ENCODE measurements around the gene C1GALT1.

C1GALT1 gene

GRCh38 chr7:7237201-7237977, 55.0 kb downstream of the C1GALT1 start:
- H3K27me3 ChIP-seq (ENCODE audit: insufficient read depth, low read length, poor library complexity): no peaks in the 10 kb centered on the region
- H3K27ac ChIP-seq (ENCODE audit: low read length): no peak overlapping the region
- peaks cover 3% of the 10 kb centered on the region; the same call in 1 of the 2 replicates for H4K20me1 ChIP-seq (ENCODE audit: insufficient read depth, low read length)
- H2AFZ ChIP-seq (ENCODE audit: low read depth, low read length): no peak overlapping the region
- no peak overlapping the region for H3K4me2 ChIP-seq (ENCODE audit: insufficient read depth, low read length)
- H3K79me2 ChIP-seq (ENCODE audit: insufficient read depth, low read length): peaks cover 13% of the 10 kb centered on the region; the same call in 1 of the 2 replicates
- no peak for DNase-seq
- no peak; the same call in 2 of the 3 replicates for ATAC-seq (ENCODE audit: insufficient read depth, low read depth)
- no peaks in the 10 kb centered on the region for H3K9me3 ChIP-seq (ENCODE audit: insufficient read depth, low read length, severe bottlenecking)
- no peak overlapping the region for H3K9ac ChIP-seq (ENCODE audit: low read depth, low read length)
- H3K4me1 ChIP-seq (ENCODE audit: insufficient read depth, low read length): no peaks in the 10 kb centered on the region
- peaks cover 31% of the 10 kb centered on the region for H3K36me3 ChIP-seq (ENCODE audit: insufficient read depth, low read length)
- no peak overlapping the region for H3K4me3 ChIP-seq (ENCODE audit: low read depth in 1 of 2, low read length in 2 of 2)
- TF ChIP-seq EZH2 (IDR thresholded peaks at IDR 0.05; ENCODE audit: borderline replicate concordance, low read depth, low read length, severe bottlenecking): no peak
- no peak for TF ChIP-seq CTCF (IDR thresholded peaks at IDR 0.05; ENCODE audit: borderline replicate concordance, extremely low read depth, low read length, poor library complexity, severe bottlenecking)

- peaks cover 31% of the 10 kb centered on the region for H3K36me3 ChIP-seq (ENCODE audit: insufficient read depth, low read length)
- H3K79me2 ChIP-seq (ENCODE audit: insufficient read depth, low read length): peaks cover 10% of the 10 kb centered on the region; the same call in 1 of the 2 replicates
Measured at GRCh38 chr7:7237978-7238267, 55.6 kb downstream of the C1GALT1 start.

GRCh38 chr7:7239346-7239745, 57.0 kb downstream of the C1GALT1 start:
- H3K27ac ChIP-seq (ENCODE audit: low read length): no peak overlapping the region
- H3K27me3 ChIP-seq (ENCODE audit: insufficient read depth, low read length, poor library complexity): no peaks in the 10 kb centered on the region
- no peaks in the 10 kb centered on the region for H3K9me3 ChIP-seq (ENCODE audit: insufficient read depth, low read length, severe bottlenecking)
- no peak overlapping the region for H3K4me3 ChIP-seq (ENCODE audit: low read depth in 1 of 2, low read length in 2 of 2)
- no peak overlapping the region for H3K4me2 ChIP-seq (ENCODE audit: insufficient read depth, low read length)
- TF ChIP-seq EZH2 (IDR thresholded peaks at IDR 0.05; ENCODE audit: borderline replicate concordance, low read depth, low read length, severe bottlenecking) (no peak), CTCF (IDR thresholded peaks at IDR 0.05; ENCODE audit: borderline replicate concordance, extremely low read depth, low read length, poor library complexity, severe bottlenecking) (no peak)
- no peaks in the 10 kb centered on the region for H3K4me1 ChIP-seq (ENCODE audit: insufficient read depth, low read length)
- DNase-seq (no peak), ATAC-seq (ENCODE audit: insufficient read depth, low read depth) (no peak)
- no peak overlapping the region for H2AFZ ChIP-seq (ENCODE audit: low read depth, low read length)
- peaks cover 3% of the 10 kb centered on the region; the same call in 1 of the 2 replicates for H4K20me1 ChIP-seq (ENCODE audit: insufficient read depth, low read length)
- H3K79me2 ChIP-seq (ENCODE audit: insufficient read depth, low read length): no peaks in the 10 kb centered on the region
- H3K9ac ChIP-seq (ENCODE audit: low read depth, low read length): no peak overlapping the region
- H3K36me3 ChIP-seq (ENCODE audit: insufficient read depth, low read length): peaks cover 43% of the 10 kb centered on the region

More at GRCh38 chr7:7237978-7238267, 55.6 kb downstream of the C1GALT1 start:
- H3K9ac ChIP-seq (ENCODE audit: low read depth, low read length): no peak overlapping the region
- DNase-seq (no peak), ATAC-seq (ENCODE audit: insufficient read depth, low read depth) (no peak)
- H2AFZ ChIP-seq (ENCODE audit: low read depth, low read length): no peak overlapping the region
- H3K27ac ChIP-seq (ENCODE audit: low read length): no peak overlapping the region
- H3K27me3 ChIP-seq (ENCODE audit: insufficient read depth, low read length, poor library complexity): no peaks in the 10 kb centered on the region
- peaks cover 3% of the 10 kb centered on the region; the same call in 1 of the 2 replicates for H4K20me1 ChIP-seq (ENCODE audit: insufficient read depth, low read length)
- no peaks in the 10 kb centered on the region for H3K4me1 ChIP-seq (ENCODE audit: insufficient read depth, low read length)
- TF ChIP-seq EZH2 (IDR thresholded peaks at IDR 0.05; ENCODE audit: borderline replicate concordance, low read depth, low read length, severe bottlenecking): no peak
- TF ChIP-seq CTCF (IDR thresholded peaks at IDR 0.05; ENCODE audit: borderline replicate concordance, extremely low read depth, low read length, poor library complexity, severe bottlenecking): no peak
- H3K9me3 ChIP-seq (ENCODE audit: insufficient read depth, low read length, severe bottlenecking): no peaks in the 10 kb centered on the region
- no peak overlapping the region for H3K4me3 ChIP-seq (ENCODE audit: low read depth in 1 of 2, low read length in 2 of 2)
- H3K4me2 ChIP-seq (ENCODE audit: insufficient read depth, low read length): no peak overlapping the region
